GM18519 (cell line): ENCODE measurements around the gene AKAP13.
"Not testable (repeated sequence)": the region's sequence is repeated elsewhere in the genome, so short reads cannot be mapped to it uniquely, and the experiment has no call there.

Source experiments
- ATAC-seq: cut with Tn5 transposase; IDR thresholded peaks from one replicate; pipeline ENCODE4 v1.9.1; 2021; ENCODE audit warnings: mild to moderate bottlenecking, moderate library complexity; ENCODE audit not compliant: unreplicated experiment, low FRiP score

AKAP13 gene, protein sequence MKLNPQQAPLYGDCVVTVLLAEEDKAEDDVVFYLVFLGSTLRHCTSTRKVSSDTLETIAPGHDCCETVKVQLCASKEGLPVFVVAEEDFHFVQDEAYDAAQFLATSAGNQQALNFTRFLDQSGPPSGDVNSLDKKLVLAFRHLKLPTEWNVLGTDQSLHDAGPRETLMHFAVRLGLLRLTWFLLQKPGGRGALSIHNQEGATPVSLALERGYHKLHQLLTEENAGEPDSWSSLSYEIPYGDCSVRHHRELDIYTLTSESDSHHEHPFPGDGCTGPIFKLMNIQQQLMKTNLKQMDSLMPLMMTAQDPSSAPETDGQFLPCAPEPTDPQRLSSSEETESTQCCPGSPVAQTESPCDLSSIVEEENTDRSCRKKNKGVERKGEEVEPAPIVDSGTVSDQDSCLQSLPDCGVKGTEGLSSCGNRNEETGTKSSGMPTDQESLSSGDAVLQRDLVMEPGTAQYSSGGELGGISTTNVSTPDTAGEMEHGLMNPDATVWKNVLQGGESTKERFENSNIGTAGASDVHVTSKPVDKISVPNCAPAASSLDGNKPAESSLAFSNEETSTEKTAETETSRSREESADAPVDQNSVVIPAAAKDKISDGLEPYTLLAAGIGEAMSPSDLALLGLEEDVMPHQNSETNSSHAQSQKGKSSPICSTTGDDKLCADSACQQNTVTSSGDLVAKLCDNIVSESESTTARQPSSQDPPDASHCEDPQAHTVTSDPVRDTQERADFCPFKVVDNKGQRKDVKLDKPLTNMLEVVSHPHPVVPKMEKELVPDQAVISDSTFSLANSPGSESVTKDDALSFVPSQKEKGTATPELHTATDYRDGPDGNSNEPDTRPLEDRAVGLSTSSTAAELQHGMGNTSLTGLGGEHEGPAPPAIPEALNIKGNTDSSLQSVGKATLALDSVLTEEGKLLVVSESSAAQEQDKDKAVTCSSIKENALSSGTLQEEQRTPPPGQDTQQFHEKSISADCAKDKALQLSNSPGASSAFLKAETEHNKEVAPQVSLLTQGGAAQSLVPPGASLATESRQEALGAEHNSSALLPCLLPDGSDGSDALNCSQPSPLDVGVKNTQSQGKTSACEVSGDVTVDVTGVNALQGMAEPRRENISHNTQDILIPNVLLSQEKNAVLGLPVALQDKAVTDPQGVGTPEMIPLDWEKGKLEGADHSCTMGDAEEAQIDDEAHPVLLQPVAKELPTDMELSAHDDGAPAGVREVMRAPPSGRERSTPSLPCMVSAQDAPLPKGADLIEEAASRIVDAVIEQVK (N-terminal part only)

DNA sequence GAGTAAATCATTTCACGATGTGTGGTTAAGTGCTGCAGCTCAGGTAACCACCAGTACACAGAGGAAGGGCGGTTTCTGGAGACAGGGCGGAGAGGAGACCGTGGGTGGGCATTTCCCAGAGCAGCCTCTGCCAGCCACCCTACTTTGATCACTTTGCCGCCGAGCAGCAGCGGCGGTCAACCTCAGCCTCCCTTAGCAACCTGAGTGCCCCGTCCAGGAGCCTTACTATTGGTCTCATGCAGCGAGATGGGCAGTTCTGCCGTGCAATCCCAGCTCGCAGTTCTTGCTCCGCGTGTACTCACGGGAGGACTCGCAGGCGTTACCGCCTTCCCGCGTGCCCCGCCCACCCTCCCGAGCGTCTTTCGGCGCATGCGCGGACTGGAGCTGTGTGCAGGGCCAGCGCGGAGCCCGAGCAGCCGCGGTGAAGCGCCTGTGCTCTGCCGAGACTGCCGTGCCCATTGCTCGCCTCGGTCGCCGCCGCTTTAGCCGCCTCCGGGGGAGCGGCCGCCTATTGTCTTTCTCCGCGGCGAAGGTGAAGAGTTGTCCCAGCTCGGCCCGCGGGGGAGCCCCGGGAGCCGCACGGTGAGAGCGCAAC is at the start of gene AKAP13:
AKAP13 (plus strand) TSS at position 387 of the 595 bp plus-strand sequence. CDS start 105,118 bp downstream, outside the sequence.
- peak; percentile 79 for ATAC-seq

DNA sequence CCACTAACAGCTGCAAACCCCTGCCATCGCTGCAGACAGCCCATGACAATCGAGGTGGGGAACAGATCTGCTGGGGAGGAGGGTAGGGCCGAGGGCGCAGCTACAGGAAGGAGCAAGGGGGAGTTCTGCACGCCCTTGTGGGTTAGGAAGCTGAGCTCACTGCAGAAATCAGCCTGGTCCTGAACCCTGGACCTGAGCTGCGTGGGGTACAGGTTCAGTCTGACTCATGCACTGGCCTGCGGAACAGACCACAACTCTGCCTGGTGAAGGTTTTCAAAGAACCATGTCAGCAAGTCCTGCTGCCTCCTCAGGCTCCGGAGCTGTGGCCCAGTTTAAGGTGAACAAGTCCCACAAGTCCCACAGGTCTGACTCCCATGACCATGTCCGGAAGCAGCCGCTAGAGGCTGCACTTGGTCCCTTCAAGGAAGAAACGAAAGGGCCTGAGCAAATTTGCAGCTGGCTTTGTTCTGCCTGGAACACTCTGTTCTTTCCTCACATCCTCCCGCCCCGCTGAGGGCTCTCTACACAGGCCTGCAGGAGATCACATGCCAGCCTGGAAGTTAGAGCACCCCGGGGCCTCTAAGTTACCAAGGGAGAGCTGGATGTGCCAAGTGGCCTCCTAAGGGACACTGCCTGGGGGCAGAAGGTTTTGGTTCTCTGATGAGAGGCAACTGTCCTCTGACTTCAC is 49.4 kb upstream of the AKAP13 start:
- peak; percentile 65 for ATAC-seq

DNA sequence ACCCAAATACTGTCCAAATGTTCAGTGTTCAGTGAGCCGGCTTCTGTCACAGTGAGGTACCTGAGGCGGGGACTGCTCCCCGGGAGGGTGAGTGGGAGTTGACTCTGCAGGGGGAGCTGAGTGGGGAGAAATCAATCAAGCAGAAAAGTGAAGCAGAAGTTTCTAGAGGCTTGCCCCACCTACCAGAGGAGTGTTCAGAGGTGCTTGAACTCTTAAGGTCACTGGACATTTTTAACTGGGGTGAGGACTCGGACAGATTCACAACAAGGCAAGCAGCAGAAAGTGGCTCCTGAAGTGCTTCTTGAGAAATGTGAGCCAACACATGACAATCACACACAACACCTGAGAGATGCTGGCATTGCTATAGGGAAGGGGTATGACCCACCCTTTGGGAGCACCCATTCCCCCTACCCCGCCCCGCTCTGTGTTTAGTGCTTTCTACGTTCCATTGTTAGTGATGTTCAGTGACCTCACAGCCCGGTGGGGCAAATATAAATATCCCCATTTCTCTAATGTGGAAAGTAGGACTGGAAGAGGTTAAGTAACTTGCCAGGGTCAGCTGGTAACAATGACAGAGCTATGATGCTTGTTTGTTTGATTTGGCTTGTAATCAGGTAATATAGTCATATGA is 48.6 kb upstream of the AKAP13 start:
- ATAC-seq: no peak

DNA sequence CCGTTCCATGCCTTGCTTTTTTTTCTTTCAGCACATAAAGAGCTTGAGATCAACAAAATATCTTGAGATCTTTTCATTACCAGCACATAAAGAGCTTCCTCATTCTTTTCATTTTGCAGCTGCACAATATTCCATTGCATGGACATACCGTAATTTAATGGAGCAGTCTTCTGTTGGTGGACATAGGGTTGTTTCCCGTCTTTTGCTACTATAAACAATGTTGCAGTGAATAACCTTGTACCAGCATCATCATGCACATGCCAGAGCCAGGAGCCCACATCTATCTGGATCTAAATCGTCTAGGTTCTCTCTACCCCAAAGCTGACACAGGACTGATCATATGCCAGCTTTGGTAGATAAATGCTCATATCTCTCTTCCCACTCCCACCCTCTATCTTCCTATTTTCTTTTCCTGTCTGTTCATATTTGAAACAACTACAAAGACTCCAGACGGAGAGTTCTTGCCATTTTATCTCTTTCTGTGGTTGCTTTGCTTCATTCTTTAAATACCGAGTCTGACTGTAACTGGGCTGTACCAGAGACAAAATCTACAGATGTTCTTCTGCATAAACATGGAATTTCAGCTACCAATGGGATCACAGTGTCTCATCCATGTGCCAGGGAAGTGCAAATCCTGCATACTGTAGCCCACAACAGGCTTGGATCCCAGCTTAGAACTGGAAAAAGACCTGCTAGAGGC is 47.1 kb upstream of the AKAP13 start:
- no peak for ATAC-seq

DNA sequence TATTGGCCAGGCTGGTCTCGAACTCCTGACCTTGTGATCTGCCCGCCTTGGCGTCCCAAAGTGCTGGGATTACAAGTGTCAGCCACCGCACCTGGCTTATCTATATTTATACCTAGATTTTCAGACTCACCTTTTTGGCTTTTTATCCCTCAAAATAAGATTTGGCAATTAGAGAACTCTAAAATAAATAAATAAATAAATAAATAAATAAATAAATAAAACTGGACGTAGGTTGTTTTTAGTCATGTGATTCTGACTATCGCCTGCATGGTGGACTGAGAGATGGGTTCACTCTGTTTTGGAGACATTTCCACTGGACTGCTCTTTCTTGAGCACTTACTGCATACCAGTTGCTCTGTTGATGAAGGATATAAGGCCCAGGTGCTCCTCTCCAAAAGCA is 46.2 kb upstream of the AKAP13 start:
- ATAC-seq: no peak

DNA sequence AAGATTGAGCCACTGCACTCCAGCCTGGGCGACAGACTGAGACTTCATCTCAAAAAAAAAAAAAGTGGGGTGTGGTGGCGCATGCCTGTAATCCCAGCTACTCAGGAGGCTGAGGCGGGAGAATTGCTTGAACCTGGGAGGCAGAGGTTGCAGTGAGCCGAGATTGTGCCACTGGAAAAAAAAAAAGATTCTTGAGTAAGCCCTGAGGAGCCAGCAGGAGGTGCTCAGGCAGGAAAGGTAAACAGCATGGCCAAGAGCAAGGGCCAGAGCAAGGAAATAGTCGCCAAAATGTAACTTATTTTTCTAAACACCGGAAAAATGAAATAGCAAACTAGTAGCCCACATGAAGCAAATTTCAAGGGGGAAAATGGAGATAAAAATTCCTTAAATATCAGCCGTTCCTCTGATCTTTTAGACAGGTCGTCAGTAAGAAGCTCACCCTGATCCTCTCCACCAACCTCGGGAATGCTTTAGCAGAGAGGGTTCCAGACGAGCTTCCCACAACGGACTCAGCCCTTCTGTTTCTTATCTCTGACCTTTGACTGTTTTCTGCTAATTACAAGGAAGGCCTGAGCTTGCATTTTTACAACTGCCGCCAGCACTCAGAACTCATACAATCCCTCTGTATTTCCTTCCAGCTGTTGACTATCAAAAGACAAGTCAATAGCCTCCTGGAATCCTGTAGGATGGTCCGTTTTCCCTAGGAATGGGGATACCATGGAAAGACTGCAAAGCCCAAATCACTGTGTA is 45.0 kb upstream of the AKAP13 start:
- ATAC-seq: no peak

DNA sequence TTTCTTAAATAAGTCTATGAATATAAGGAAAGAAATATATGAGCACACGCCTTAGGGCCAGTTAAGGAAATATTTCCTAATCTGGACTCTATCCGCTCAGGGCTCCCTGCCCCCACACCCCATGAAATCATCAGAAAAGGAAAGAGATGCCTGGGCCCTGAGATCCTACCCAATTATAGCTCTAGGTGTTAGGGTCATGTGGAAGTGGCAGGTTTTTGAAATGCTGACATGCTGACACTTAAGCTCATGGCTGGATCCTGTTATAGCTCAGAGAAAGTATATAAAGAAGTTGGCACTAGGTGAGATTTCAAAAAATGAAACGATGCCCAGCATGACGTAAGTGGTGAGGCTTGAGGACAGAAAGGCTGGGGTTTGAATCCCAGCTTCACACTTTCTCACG is 43.5 kb upstream of the AKAP13 start:
- ATAC-seq: no peak

DNA sequence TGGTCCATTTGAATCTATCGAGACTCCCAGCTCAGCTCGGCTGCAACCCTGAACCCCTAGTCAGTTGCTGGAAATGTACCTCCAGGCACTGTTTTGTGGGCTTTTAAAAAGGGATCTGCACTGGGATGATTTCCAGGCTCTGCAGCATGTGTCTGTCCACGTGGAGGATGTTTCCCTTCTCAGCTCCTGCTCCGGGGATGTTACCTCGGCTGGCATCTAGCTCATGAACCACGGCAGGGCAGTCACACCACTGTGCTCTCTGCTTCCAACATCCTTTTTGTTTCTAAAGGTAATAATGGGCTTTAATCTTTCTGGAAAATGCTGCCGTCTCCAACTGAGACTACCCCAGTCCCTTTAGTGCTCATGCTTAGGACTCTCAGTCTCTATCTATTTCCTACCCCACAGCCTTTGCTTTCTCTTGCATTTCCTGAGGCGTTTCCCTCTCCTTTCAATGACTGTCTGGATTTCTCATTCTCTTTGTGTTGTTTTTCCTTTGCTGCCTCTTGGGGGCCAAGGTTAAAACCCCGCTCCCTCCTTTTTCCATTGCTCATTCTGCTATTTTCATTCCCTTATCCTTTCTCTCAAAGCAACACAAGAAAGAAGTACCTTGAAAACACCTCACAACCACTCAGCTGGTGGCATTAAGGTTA is 42.9 kb upstream of the AKAP13 start:
- no peak for ATAC-seq

DNA sequence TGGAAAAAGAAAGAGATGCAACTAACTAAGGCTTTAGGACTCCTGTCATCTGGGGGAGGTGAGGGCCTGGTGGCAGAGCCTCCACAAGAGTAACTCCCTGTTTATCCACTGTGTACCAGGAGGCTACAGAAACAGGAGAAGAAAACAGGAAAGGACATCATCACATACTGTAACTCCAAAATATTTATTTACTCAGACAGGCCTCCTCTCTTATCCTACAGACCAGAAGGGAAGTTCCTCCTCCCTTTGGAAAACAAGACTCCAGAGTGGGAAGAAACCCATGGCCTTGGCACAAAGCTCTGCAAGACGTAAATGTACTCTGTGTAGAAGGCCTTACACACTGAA is 40.1 kb upstream of the AKAP13 start:
- no peak for ATAC-seq

DNA sequence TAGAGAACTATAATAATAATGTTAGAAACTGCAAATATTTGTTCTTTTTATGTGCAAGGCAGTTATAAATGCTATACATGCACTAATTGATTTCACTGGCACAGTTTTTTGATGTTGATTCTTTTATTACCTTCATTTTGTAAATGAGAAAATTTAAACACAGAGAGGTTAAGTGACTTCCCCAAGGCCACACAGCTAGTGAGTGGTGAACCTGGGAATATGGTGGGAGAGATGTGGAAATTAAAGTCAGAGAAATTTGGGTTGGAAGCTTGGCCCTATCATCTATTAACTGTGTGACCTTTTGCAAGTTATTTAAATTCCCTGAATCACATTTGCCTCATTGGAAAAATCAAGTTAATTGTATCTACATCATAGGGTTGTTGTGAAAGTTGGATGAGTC is 39.6 kb upstream of the AKAP13 start:
- ATAC-seq: no peak

DNA sequence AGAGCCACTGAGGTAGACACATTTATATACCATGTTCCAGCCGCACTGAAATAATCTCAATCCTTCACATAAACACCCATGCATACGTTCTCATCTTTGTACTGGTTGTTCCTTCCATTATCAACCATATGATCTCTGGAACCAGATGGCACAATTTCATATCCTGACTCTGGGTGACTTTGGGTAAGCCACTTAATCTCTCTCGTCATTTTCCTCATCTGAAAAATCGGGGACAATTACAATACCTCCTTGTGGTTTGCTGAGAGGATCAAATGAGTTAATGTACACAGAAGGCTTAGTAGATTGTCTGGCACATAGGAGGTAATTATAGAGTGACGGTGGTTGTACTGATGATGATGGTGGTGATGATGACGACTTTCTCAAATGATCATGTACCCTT is 38.2 kb upstream of the AKAP13 start:
- ATAC-seq: not testable (repeated sequence)

DNA sequence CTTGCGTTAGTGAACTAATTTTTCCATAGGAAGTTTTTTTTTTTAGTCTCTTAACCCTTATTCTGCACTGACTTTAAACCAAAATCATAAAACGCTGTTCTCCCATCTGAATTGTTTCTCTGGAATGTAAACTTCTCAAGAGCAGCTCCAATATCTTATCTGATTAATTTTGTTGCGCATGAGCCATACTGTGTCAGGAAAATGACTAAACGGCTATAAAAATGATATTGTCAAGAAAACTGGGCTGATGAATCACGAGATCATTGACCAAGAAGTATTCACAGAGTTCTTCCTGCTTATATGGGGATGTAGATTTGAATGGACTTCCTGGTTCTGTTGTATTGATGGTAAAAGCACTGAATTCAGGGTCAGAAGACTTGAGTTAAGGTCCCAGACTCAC is 37.0 kb upstream of the AKAP13 start:
- not testable (repeated sequence) for ATAC-seq

DNA sequence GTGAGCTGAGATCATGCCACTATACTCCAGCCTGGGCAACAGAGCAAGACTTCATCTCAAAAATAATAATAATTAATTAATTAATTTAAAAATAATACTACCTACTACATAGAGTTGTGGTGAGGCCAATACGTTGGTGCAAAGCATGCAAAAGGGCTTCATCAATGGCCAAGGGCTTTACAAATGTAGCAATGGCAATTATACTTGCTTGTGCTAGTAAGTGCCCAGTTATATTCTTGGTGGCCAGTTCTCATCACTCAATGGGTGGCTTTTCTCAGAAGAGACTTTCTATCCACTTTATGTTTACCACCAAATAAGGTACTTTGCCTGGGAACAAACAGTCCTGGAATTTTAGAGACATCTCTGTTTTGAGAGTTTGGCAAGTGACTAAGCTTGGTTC is 36.2 kb upstream of the AKAP13 start:
- not testable (repeated sequence) for ATAC-seq

DNA sequence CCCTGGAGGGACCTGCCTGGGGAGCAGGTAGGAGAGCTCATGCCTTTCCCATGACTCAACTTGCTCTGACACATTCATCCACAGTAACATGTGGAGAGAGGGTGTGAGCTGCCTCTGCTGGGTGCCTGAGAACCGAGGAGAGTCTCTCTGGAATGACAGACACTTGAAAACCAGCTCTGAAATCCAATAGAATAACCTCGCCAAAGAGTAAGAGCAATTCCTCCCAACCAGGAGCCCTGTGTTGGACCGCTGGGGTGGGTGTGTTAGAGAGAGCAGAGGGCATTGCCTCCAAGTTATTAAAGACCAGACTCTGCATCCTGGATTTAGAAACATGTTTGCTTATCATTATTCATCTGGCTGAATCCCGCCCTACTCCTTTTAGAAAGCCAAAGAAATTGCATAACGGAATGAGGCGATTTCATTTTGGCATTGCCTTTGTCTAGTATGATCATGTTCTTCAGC is 35.7 kb upstream of the AKAP13 start:
- ATAC-seq: not testable (repeated sequence)

DNA sequence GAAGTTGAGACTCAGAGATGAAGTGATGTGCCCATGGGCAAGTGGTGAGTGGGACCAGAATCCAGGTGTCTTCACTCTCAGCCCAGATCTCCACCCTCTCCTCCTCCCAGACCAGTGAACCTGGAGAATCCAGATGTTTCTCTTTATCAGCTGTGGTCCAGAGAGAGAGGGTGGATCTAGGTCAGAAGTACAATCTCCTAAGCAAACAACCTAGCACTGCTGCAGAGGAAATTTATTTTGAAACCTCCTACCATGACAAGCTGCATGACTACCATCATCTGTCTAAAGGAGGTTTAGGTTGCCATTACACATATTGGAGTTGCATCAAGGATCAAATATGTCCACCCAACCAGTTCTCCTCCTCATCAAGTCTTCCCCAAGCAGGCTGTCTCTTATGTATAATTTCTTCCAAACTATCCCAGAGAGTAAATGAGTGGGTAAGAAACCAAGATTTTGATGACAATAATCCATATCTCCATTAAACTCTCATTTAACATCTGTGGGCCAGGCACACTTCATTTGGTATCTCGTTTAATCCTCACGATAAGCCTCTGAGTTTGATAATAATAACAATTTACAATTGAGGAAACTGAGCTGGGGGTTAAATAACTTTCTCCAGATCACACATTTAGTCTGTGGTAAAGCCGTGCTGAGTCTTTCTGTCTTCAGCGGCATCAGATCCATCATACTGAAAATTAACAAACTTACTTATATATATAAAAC is 35.0 kb upstream of the AKAP13 start:
- ATAC-seq: not testable (repeated sequence)

DNA sequence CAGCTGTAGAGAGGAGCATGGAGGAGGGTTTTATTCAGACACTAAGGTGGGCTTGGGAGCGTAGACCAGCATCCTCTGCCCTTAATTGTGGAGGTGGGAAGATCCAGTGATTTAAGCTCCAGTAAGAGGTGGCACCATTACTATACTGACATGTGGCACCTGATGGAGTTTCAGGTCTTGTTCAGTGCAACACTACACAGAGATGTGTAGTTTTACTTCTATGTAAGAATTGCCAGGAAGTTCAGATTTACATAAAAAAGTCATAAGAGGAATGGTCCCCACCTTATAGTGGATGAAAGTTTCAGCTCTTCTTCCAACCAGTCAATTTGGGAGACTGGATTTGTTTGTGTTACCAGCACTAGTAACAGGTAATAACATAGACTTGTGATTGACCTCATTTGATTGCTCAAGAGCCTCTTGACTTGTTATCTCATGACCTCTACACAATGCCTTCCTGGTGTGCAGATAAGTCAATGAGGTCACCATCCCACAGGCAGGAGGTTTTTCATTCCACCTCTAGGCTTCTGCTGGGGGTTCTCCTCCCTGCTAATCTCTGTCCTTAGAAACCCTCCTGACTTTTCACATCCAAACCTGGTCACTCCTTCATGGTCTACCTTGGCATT is 33.8 kb upstream of the AKAP13 start:
- not testable (repeated sequence) for ATAC-seq
